NCI-H510A (cell line): ENCODE measurements around the gene CTPS2.
"Not testable (repeated sequence)": the region's sequence is repeated elsewhere in the genome, so short reads cannot be mapped to it uniquely, and the experiment has no call there.

ENCODE experiments used
- DNase-seq: peaks from one replicate; lab custom pipeline; 2025; lab: John Stamatoyannopoulos, UW

The CTPS2 gene

GRCh38 chrX:16654093-16654492, 58.4 kb downstream of the CTPS2 start:
- DNase-seq = no peak

- no peak for DNase-seq
These were observed 59.0 kb downstream of the CTPS2 start for GRCh38 chrX:16653424-16653823.

GRCh38 chrX:16651391-16652024, 61.0 kb downstream of the CTPS2 start:
- no peak for DNase-seq

GRCh38 chrX:16649858-16650257, 62.6 kb downstream of the CTPS2 start, which contains the start of gene S100G:
TSS of gene S100G (plus strand) at chrX:16650158. CDS start at chrX:16651007, 849 bp downstream.
- DNase-seq = no peak

- no peak for DNase-seq
These were observed 65.9 kb downstream of the CTPS2 start for GRCh38 chrX:16646366-16647138.

- no peak for DNase-seq
These were observed 69.3 kb downstream of the CTPS2 start for GRCh38 chrX:16643176-16643575.

GRCh38 chrX:16640823-16641222, 71.6 kb downstream of the CTPS2 start:
- no peak for DNase-seq

- no peak for DNase-seq
These were observed 72.5 kb downstream of the CTPS2 start for GRCh38 chrX:16639966-16640365.

- DNase-seq = no peak
These were observed 73.9 kb downstream of the CTPS2 start for GRCh38 chrX:16638533-16638932.

GRCh38 chrX:16635596-16635995, 76.9 kb downstream of the CTPS2 start:
- DNase-seq = no peak

- DNase-seq = no peak
These were observed 77.4 kb downstream of the CTPS2 start for GRCh38 chrX:16635040-16635439.

GRCh38 chrX:16633754-16634153, 78.7 kb downstream of the CTPS2 start:
- DNase-seq = no peak

- DNase-seq = no peak
These were observed 82.6 kb downstream of the CTPS2 start for GRCh38 chrX:16629909-16630308.

GRCh38 chrX:16628946-16629595, 83.4 kb downstream of the CTPS2 start:
- DNase-seq = no peak

GRCh38 chrX:16628511-16628910, 84.0 kb downstream of the CTPS2 start:
- DNase-seq = not testable (repeated sequence)

- DNase-seq = no peak
These were observed 93.4 kb downstream of the CTPS2 start for GRCh38 chrX:16619024-16619423.

GRCh38 chrX:16618422-16618821, 94.0 kb downstream of the CTPS2 start:
- no peak for DNase-seq

GRCh38 chrX:16617382-16617781, 95.1 kb downstream of the CTPS2 start:
- DNase-seq = no peak

GRCh38 chrX:16612257-16612897, 100.1 kb downstream of the CTPS2 start:
- DNase-seq = no peak

GRCh38 chrX:16610654-16611053, 101.8 kb downstream of the CTPS2 start:
- DNase-seq = not testable (repeated sequence)

GRCh38 chrX:16610121-16610621, 102.3 kb downstream of the CTPS2 start:
- no peak for DNase-seq

GRCh38 chrX:16606142-16606720, 106.2 kb downstream of the CTPS2 start:
- no peak for DNase-seq
